Bronchial epithelial cell (primary cell): Measurements from ENCODE around the gene KIFC3. TPM values are rescaled to one million over a fixed set of nuclear protein-coding genes. Genes with fewer than 3 reads are reported as not detected.
"Not testable (repeated sequence)": the region's sequence is repeated elsewhere in the genome, so short reads cannot be mapped to it uniquely, and the experiment has no call there.

Source experiments
- DNase-seq: peaks from one replicate; pipeline ENCODE4 v3.0.0-alpha.2; 2010; ENCODE audit warnings: low read depth
- FAIRE-seq: peaks from 2 replicates; lab custom pipeline; 2011; peaks lifted over from hg19 to GRCh38; lab: Jason Lieb, UNC
- H3K27me3 ChIP-seq: 2 replicates; pipeline ENCODE4 v1.5.1; 2011; ENCODE audit warnings: low read length; ENCODE audit not compliant: control insufficient read depth, insufficient read depth
- H3K36me3 ChIP-seq: 2 replicates; pipeline ENCODE4 v1.5.1; 2011; ENCODE audit warnings: low read length; ENCODE audit not compliant: control insufficient read depth, insufficient read depth
- H3K4me3 ChIP-seq: 2 replicates; pipeline ENCODE4 v1.5.1; 2011; ENCODE audit warnings: mild to moderate bottlenecking, low read depth, low read length, control low read depth
- CTCF ChIP-seq: IDR thresholded peaks from 2 replicates; pipeline ENCODE4 v1.5.1; 2011; ENCODE audit warnings: mild to moderate bottlenecking, moderate library complexity, low read length, control low read depth, inconsistent platforms; ENCODE audit not compliant: insufficient read depth, severe bottlenecking
- total RNA-seq: library from RNA; depleted of rRNA; stranded (reverse); fragments of >200 nt; gene quantifications from 2 replicates; pipeline ENCODE4 v1.2.1, GENCODE V29; 2014

KIFC3 gene
- total RNA-seq, 1 donor from 2014 or later: 34.8 TPM

- no peaks in the 10 kb centered on the region for H3K27me3 ChIP-seq
- no peak for TF ChIP-seq CTCF
- FAIRE-seq (no peak), DNase-seq (no peak)
- H3K4me3 ChIP-seq: no peak overlapping the region
- no peaks in the 10 kb centered on the region for H3K36me3 ChIP-seq
Observed at GRCh38 chr16:57798953-57799599, 3.2 kb downstream of the KIFC3 start.

DNA sequence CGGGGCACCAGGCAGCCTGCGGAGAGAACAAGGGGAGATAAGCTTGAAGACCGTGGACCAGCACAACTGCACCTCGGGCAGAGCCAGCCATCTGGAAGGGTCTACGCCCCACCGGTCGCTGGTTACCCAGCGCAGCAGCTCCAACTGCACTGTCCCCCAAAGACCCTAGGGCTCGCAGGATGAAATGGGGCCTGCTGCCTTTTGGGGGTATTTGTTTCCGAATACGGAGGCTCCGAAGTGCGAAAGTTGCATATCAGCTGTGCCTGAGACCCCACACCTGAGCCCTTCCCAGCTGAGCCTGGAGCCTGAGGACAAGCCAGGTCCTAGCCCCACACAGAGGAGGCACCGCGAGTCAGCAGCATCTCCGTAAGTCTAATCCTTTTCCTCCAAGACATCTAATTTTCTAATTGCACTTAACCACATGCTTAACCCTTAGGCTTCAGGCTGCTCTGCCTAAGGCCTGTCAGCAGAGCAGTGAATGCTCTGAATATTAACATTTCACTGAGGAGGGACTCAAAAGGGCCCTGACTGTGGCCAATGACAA lies 4.0 kb downstream of the KIFC3 start:
- Histone ChIP-seq H3K27me3 (no peaks in the 10 kb centered on the region), H3K36me3 (no peaks in the 10 kb centered on the region), H3K4me3 (peak overlapping the region; percentile 38)
- DNase-seq: no peak
- no peak for TF ChIP-seq CTCF
- FAIRE-seq: no peak

- Histone ChIP-seq H3K4me3 (peak overlapping the region; percentile 38), H3K36me3 (no peaks in the 10 kb centered on the region), H3K27me3 (no peaks in the 10 kb centered on the region)
- TF ChIP-seq CTCF: no peak
- FAIRE-seq (no peak), DNase-seq (peak; percentile 78)
Observed at GRCh38 chr16:57797526-57798266, 4.6 kb downstream of the KIFC3 start.

DNA sequence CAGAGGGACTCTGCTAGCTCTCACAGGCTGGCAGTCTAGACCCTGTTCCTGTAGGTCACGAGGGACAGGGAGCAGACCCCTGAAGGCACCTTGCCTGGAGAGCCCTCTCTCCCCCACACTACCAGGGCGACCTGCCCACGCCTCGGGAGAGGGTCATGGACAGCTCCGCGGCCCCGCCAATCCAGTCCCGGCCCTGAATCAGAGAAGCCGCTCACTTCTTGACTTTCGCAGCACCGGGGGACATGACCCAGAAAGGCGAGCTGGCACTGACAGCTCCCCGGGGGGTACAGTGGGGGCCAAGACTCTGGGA lies 5.1 kb downstream of the KIFC3 start:
- FAIRE-seq: no peak
- DNase-seq: no peak
- no peak for TF ChIP-seq CTCF
- no peaks in the 10 kb centered on the region for H3K36me3 ChIP-seq
- no peaks in the 10 kb centered on the region for H3K27me3 ChIP-seq
- H3K4me3 ChIP-seq: peak overlapping the region; percentile 38

DNA sequence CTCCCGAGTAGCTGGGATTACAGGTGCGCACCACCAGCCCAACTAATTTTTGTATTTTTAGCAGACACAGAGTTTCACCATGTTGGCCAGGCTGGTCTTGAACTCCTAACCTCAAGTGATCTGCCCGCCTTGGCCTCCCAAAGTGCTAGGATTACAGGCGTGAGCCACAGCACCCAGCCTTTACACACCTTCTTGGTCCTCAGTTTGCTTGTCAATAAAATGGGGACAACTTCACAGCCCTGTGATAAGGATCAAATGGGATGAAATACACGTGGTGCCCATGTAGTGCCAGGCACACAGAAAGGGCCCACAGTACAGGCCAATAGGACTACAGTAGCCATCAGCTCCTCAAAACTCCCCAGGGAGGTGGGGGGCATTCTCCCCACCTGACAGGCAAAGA lies 6.3 kb downstream of the KIFC3 start:
- not testable (repeated sequence) for H3K27me3 ChIP-seq, H3K4me3 ChIP-seq, H3K36me3 ChIP-seq

GRCh38 chr16:57795431-57795878 lies 6.8 kb downstream of the KIFC3 start:
- TF ChIP-seq CTCF: peak; percentile 76
- DNase-seq: peak; percentile 75
- Histone ChIP-seq H3K27me3 (no peaks in the 10 kb centered on the region), H3K4me3 (no peak overlapping the region), H3K36me3 (peaks cover 12% of the 10 kb centered on the region)
- FAIRE-seq: no peak

More for the DNA sequence above, 6.3 kb downstream of the KIFC3 start:
- DNase-seq, FAIRE-seq: not testable (repeated sequence)
